Activated CD4-positive, alpha-beta T cell treated with anti-CD3 and anti-CD28 coated beads for 4 hours (primary cell): ENCODE results near the gene BDNF.
"Not testable (repeated sequence)": the region's sequence is repeated elsewhere in the genome, so short reads cannot be mapped to it uniquely, and the experiment has no call there.

ENCODE experiments used
- DNase-seq, 2 donors: peaks; one replicate each; pipeline ENCODE4 v3.0.0-alpha.2; 2020

BDNF gene

GRCh38 chr11:27700351-27701301 lies at the start of gene BDNF:
Gene BDNF, minus strand, starts transcription at chr11:27700455. Its CDS starts 41,891 bp downstream, at chr11:27658564.
- no peak for DNase-seq

GRCh38 chr11:27740362-27741013 lies 40.2 kb upstream of the BDNF start:
- no peak for DNase-seq

GRCh38 chr11:27735281-27735680 lies 35.0 kb upstream of the BDNF start:
- no peak for DNase-seq

GRCh38 chr11:27731803-27732202 lies 31.5 kb upstream of the BDNF start:
- not testable (repeated sequence) for DNase-seq

GRCh38 chr11:27726981-27727380 lies 26.7 kb upstream of the BDNF start:
- DNase-seq = no peak

GRCh38 chr11:27723687-27724086 lies 23.4 kb upstream of the BDNF start:
- DNase-seq = no peak

- DNase-seq = no peak
Measured at GRCh38 chr11:27722953-27723344, 22.7 kb upstream of the BDNF start.

GRCh38 chr11:27722117-27722952 lies 22.1 kb upstream of the BDNF start:
- DNase-seq = no peak

GRCh38 chr11:27721264-27722116 lies 21.2 kb upstream of the BDNF start:
- DNase-seq = no peak

GRCh38 chr11:27720277-27720830 lies 20.1 kb upstream of the BDNF start:
- DNase-seq = no peak

GRCh38 chr11:27719546-27719925 lies 19.3 kb upstream of the BDNF start:
- DNase-seq = no peak

- DNase-seq = no peak
Measured at GRCh38 chr11:27718863-27719545, 18.7 kb upstream of the BDNF start.

GRCh38 chr11:27718346-27718862 lies 18.1 kb upstream of the BDNF start:
- no peak for DNase-seq

GRCh38 chr11:27717801-27718229 lies 17.6 kb upstream of the BDNF start:
- no peak for DNase-seq

GRCh38 chr11:27717377-27717776 lies 17.1 kb upstream of the BDNF start:
- DNase-seq = no peak

- DNase-seq = no peak
Measured at GRCh38 chr11:27716835-27717234, 16.6 kb upstream of the BDNF start.

- DNase-seq = no peak
Measured at GRCh38 chr11:27716216-27716615, 16.0 kb upstream of the BDNF start.

- no peak for DNase-seq
Measured at GRCh38 chr11:27711725-27712124, 11.5 kb upstream of the BDNF start.

- DNase-seq = no peak
Measured at GRCh38 chr11:27710536-27710935, 10.3 kb upstream of the BDNF start.

GRCh38 chr11:27707676-27708075 lies 7.4 kb upstream of the BDNF start:
- DNase-seq = no peak
